Stomach (tissue), 9 donors: ENCODE data around the gene VASH1. TPM values are rescaled to one million over a fixed set of nuclear protein-coding genes. Genes with fewer than 3 reads are reported as not detected.
A peak's percentile ranks its signal among the peaks of the same experiment; 100 is the strongest.

Experiments used
- DNase-seq, 2 donors: peaks; one replicate each; pipeline versions ENCODE4 v3.0.0 to v3.0.0-alpha.2; 2013 to 2019
- H3K27ac ChIP-seq, 5 donors: fragments of 200-600 bp in 4 of 5; sonication (generic) in 4 of 5; one replicate each; pipeline ENCODE4 v1.5.1; 2013 to 2019; ENCODE audit warnings: mild to moderate bottlenecking in 1 of 5, moderate library complexity in 1 of 5
- H3K27me3 ChIP-seq, 3 donors: fragments of 200-600 bp; sonication (generic); one replicate each; pipeline ENCODE4 v1.5.1; 2017 to 2019; ENCODE audit warnings: mixed run types in 1 of 3
- H3K36me3 ChIP-seq, 4 donors: fragments of 200-600 bp; sonication (generic); 1 replicate in 3 of 4; 2 replicates in 1 of 4; pipeline ENCODE4 v1.5.1; 2016 to 2019
- H3K4me1 ChIP-seq, 4 donors: fragments of 200-600 bp; sonication (generic); one replicate each; pipeline ENCODE4 v1.5.1; 2016 to 2019
- H3K4me3 ChIP-seq, 4 donors: fragments of 200-600 bp; sonication (generic) in 3 of 4; one replicate each; pipeline ENCODE4 v1.5.1; 2016 to 2019; ENCODE audit warnings: mild to moderate bottlenecking in 1 of 4
- H3K9me3 ChIP-seq, 4 donors: fragments of 200-600 bp; sonication (generic); one replicate each; pipeline ENCODE4 v1.5.1; 2016 to 2019
- CTCF ChIP-seq, 7 experiments: fragments of 450-650 bp in 4 of 7; fragments of 200-600 bp in 3 of 7; sonication (generic) in 3 of 7; IDR thresholded peaks; one replicate each; pipeline ENCODE4 v1.5.1; 2016 to 2019; ENCODE audit warnings: antibody characterized with exemption in 7 of 7, control low read depth in 2 of 7, mild to moderate bottlenecking in 1 of 7
- EP300 ChIP-seq: sonication (generic); formaldehyde crosslinking; IDR thresholded peaks from one replicate; pipeline ENCODE4 v1.6.1; 2017; ENCODE audit warnings: antibody characterized with exemption
- POLR2A ChIP-seq, 4 donors: fragments of 450-650 bp; IDR thresholded peaks; one replicate each; pipeline ENCODE4 v1.6.1; 2016; ENCODE audit warnings: antibody characterized with exemption in 4 of 4, control low read depth in 2 of 4, mild to moderate bottlenecking in 1 of 4, moderate library complexity in 1 of 4
- POLR2AphosphoS5 ChIP-seq, 3 donors: sonication (generic); formaldehyde crosslinking; IDR thresholded peaks; one replicate each; pipeline ENCODE4 v1.6.1; 2016; ENCODE audit warnings: antibody characterized with exemption in 3 of 3
- WGBS, 5 donors: extraction: QIAGEN DNeasy Blood & Tissue Kit in 3 of 5; methylation state at CpG; one replicate each; pipeline versions ENCODE4 v1.1.5 to v1.1.7; 2013 to 2018; 5-methylcytosine and 5-hydroxymethylcytosine counted together
- intact Hi-C: fragments of 100-400 bp; cut with DNase I; formaldehyde crosslinking; loops from one replicate; pipeline ENCODE4 v1.15.1; 2023; ENCODE audit warnings: low total_unique reads
- polyA plus RNA-seq, 3 donors: library from polyadenylated mRNA; stranded (reverse); fragments of 200-250 nt; gene quantifications; one replicate each; pipeline ENCODE4 v1.2.3, GENCODE V29; 2013
- total RNA-seq, 5 donors: library from RNA; depleted of rRNA; stranded (reverse); fragments of >200 nt; gene quantifications; one replicate each; pipeline versions ENCODE4 v1.1.0 to v1.2.3, GENCODE V29; 2014 to 2016
- donor health status: healthy with polysubstance abuse.
- donor health status: Bipolar disorder and iron deficiency.
- donor health status: healthy.

VASH1 gene
- total and polyA plus RNA-seq, 8 donors: 2.7 to 15.4 (median 9.7) TPM

- WGBS, 5 donors: 41 to 54% (median 50%) methylated on average over 2 of the region's 2 CpGs
- Histone ChIP-seq H3K27ac (no peak overlapping the region), H3K27me3 (no peaks in the 10 kb centered on the region), H3K4me1 (peaks cover 0 to 33% (median 6%) of the 10 kb centered on the region in 4 donors), H3K9me3 (no peaks in the 10 kb centered on the region), H3K4me3 (no peak overlapping the region), H3K36me3 (peaks cover 17 to 83% (median 72%) of the 10 kb centered on the region in 4 donors)
- intact Hi-C loops: no loop called here
- DNase-seq: peak; percentile 63 to 90
- TF ChIP-seq POLR2AphosphoS5 (IDR thresholded peaks at IDR 0.05) (peak in 2 of 3 donors; percentile 15 to 21), EP300 (no peak), POLR2A (IDR thresholded peaks at IDR 0.05) (no peak), CTCF (IDR thresholded peaks at IDR 0.05) (peak in 5 of 7 experiments; percentile 47 to 69 (median 60))
Observed at GRCh38 chr14:76784881-76785280, 23.6 kb downstream of the VASH1 start.

GRCh38 chr14:76786601-76787000, 25.3 kb downstream of the VASH1 start:
- no peak overlapping the region for H3K27ac ChIP-seq
- no peak overlapping the region for H3K4me3 ChIP-seq
- intact Hi-C loops: no loop called here
- no peak for DNase-seq
- no peak for TF ChIP-seq EP300
- no peak for TF ChIP-seq POLR2AphosphoS5 (IDR thresholded peaks at IDR 0.05)
- TF ChIP-seq POLR2A (IDR thresholded peaks at IDR 0.05): no peak
- TF ChIP-seq CTCF (IDR thresholded peaks at IDR 0.05): no peak
- H3K27me3 ChIP-seq: no peaks in the 10 kb centered on the region
- H3K9me3 ChIP-seq: no peaks in the 10 kb centered on the region
- peaks cover 0 to 21% (median 2%) of the 10 kb centered on the region in 4 donors for H3K4me1 ChIP-seq
- peaks cover 22 to 92% (median 83%) of the 10 kb centered on the region in 4 donors for H3K36me3 ChIP-seq
- 93 to 100% (median 96%) methylated on average over 2 of the region's 2 CpGs for WGBS, 5 donors

- peaks cover 22 to 91% (median 78%) of the 10 kb centered on the region in 4 donors for H3K36me3 ChIP-seq
Observed at GRCh38 chr14:76792422-76792821, 31.2 kb downstream of the VASH1 start.

GRCh38 chr14:76793324-76793723, 32.1 kb downstream of the VASH1 start:
- no peaks in the 10 kb centered on the region for H3K27me3 ChIP-seq
- 81 to 95% (median 90%) methylated on average over 3 to 4 of the region's 4 CpGs for WGBS, 5 donors
- no peak for DNase-seq
- no peaks in the 10 kb centered on the region for H3K9me3 ChIP-seq
- H3K36me3 ChIP-seq: peaks cover 23 to 91% (median 78%) of the 10 kb centered on the region in 4 donors
- no peak overlapping the region for H3K4me3 ChIP-seq
- TF ChIP-seq POLR2A (IDR thresholded peaks at IDR 0.05) (no peak), POLR2AphosphoS5 (IDR thresholded peaks at IDR 0.05) (no peak), CTCF (IDR thresholded peaks at IDR 0.05) (no peak), EP300 (no peak)
- intact Hi-C loops: no loop called here
- no peak overlapping the region for H3K27ac ChIP-seq
- no peaks in the 10 kb centered on the region for H3K4me1 ChIP-seq

More at GRCh38 chr14:76792422-76792821, 31.2 kb downstream of the VASH1 start:
- no peaks in the 10 kb centered on the region for H3K27me3 ChIP-seq
- intact Hi-C loops: no loop called here
- WGBS, 5 donors: 95 to 99% (median 97%) methylated on average over 2 of the region's 2 CpGs
- no peaks in the 10 kb centered on the region for H3K4me1 ChIP-seq
- no peak overlapping the region for H3K27ac ChIP-seq
- no peak overlapping the region for H3K4me3 ChIP-seq
- H3K9me3 ChIP-seq: no peaks in the 10 kb centered on the region
- no peak for DNase-seq
- TF ChIP-seq CTCF (IDR thresholded peaks at IDR 0.05) (no peak), EP300 (no peak), POLR2AphosphoS5 (IDR thresholded peaks at IDR 0.05) (no peak), POLR2A (IDR thresholded peaks at IDR 0.05) (no peak)
